Activated CD4-positive, alpha-beta T cell treated with anti-CD3 and anti-CD28 coated beads, Interleukin-2, amount 10 ng/mL, durations not matched to agents 7 days and 5 days (primary cell): ENCODE measurements around the gene TTR. TPM values are rescaled to one million over a fixed set of nuclear protein-coding genes. Genes with fewer than 3 reads are reported as not detected.

Experiments
- CTCF ChIA-PET: fragments of 350-600 bp; sonication (Branson Sonifier 250); formaldehyde crosslinking; loops from one replicate; lab custom pipeline; 2021; ENCODE audit warnings: antibody characterized with exemption; lab: Charles Lee
- POLR2A ChIA-PET: fragments of 350-600 bp; sonication (Branson Sonifier 250); formaldehyde crosslinking; loops from one replicate; lab custom pipeline; 2021; ENCODE audit warnings: antibody characterized with exemption; lab: Charles Lee
- DNase-seq: peaks from one replicate; pipeline ENCODE4 v3.0.0-alpha.2; 2020
- H3K27ac Mint-ChIP-seq: one replicate; pipeline ENCODE4 v1.8.0; 2021; ENCODE audit warnings: mild to moderate bottlenecking, moderate library complexity, mixed read lengths
- H3K27me3 Mint-ChIP-seq: one replicate; pipeline ENCODE4 v1.8.0; 2021; ENCODE audit warnings: mixed read lengths
- H3K36me3 Mint-ChIP-seq: one replicate; pipeline ENCODE4 v1.8.0; 2021; ENCODE audit warnings: low read depth, mixed read lengths
- H3K4me1 Mint-ChIP-seq: one replicate; pipeline ENCODE4 v1.8.0; 2021; ENCODE audit warnings: mixed read lengths
- H3K4me3 Mint-ChIP-seq: one replicate; pipeline ENCODE4 v1.8.0; 2021; ENCODE audit warnings: mild to moderate bottlenecking, moderate library complexity, mixed read lengths
- H3K9me3 Mint-ChIP-seq: one replicate; pipeline ENCODE4 v1.8.0; 2021; ENCODE audit warnings: mixed read lengths
- total RNA-seq, 2 experiments: library from RNA; stranded (reverse); gene quantifications; one replicate each; pipeline ENCODE4 v1.2.3, GENCODE V29; 2021

The TTR gene
- total RNA-seq, 2 experiments from 2014 or later, result not detected

DNA sequence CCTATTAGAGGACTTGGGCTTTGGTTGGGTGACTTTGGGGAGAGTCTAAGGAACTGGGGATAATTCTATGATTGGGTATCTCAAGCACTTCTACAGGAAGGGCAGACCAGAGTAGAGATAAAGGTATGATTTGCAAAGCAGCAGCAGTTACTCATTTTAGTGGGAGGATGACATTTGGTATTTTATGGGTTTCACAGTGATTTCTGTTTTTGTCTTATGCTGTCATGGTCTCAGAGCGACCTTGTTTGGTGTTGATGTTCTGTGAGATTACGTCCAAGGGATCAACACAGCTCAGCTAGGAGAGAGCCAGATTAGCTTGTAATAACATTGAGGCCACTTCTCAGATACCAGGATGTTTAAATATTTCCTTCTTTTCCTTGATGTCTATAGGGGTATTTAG is 18.2 kb downstream of the TTR start:
- Mint-ChIP-seq H3K36me3 (no peaks in the 10 kb centered on the region), H3K27me3 (peaks cover 5% of the 10 kb centered on the region), H3K27ac (no peak overlapping the region), H3K9me3 (no peaks in the 10 kb centered on the region), H3K4me3 (no peak overlapping the region), H3K4me1 (no peaks in the 10 kb centered on the region)
- no peak for DNase-seq
- CTCF ChIA-PET, result interaction anchor here (1.2 kb wide), 1 partner anchor 37 kb away, joined by 3 read pairs; no protein-coding TSS in a partner anchor
- POLR2A ChIA-PET, result no interaction called here

DNA sequence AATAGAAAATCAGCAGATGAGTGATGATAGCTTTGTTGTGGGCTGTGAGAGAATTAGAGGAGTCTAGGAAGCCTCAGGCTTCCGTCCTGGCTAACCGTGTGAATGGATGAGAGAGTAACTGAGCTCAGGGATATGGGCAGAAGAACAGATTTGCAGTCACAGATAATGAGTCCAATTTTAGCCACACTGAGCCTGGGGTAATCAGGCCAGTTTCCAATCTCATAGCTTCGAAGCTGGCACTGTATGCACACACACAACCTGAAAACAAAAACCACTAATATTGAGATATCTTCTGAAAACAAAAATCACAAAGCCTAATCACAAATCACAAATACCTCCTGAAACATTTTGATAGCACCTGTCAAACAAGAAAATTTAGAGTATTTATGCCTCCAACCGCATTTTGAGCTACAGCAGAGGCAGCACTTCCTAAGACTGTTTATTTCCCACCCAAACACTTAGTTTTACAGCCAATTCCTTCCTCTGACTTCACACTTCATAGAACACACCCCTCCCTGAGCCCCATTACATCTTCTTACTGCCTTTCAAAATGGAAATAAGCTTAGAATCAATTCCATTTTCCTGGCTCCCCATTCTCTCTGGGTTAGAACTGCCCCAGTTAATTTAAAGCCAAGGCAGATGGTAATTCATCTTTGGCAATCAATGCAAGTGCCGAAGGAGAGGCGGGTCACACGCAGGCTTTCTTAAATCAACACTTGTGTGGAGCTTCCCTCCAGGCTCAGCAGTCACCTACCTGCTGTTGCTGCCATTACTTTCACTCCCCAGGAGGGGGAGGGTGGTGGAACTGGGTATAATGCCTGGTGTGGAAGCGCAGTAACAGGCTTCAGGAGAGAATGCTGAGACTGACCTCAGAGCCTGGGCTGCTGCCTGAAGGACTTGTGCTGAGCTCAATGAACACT is 18.9 kb downstream of the TTR start:
- no peaks in the 10 kb centered on the region for H3K4me1 Mint-ChIP-seq
- DNase-seq, result no peak
- CTCF ChIA-PET, result interaction anchor here (1.2 kb wide), 1 partner anchor 36 kb away, joined by 3 read pairs; no protein-coding TSS in a partner anchor

DNA sequence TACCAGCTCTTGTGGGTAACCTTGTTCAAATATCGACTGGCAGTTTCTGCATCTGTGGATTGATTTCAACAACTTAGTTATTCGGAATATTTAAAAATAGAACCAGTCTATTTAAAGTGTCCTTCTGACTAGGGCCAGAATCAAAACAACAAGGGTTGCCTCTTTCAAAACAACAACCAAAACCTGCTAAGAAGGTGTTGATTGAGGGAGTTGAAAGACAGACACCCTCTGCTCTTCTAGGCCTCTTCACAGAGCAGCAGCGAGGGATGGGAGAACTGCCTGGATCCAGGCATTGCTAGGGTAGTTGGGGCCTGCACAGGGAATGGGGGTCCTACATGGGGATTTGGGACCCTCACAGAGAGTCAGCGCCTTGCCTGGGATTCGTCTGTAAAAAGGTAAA is 19.8 kb downstream of the TTR start:
- Mint-ChIP-seq H3K4me1 (no peaks in the 10 kb centered on the region), H3K27me3 (peaks cover 3% of the 10 kb centered on the region), H3K27ac (no peak overlapping the region), H3K36me3 (no peaks in the 10 kb centered on the region), H3K4me3 (no peak overlapping the region), H3K9me3 (no peaks in the 10 kb centered on the region)
- ChIA-PET CTCF (no interaction called here), POLR2A (no interaction called here)
- no peak for DNase-seq

More for the DNA sequence above, 18.9 kb downstream of the TTR start:
- Mint-ChIP-seq H3K27ac (no peak overlapping the region), H3K9me3 (no peaks in the 10 kb centered on the region), H3K36me3 (no peaks in the 10 kb centered on the region), H3K27me3 (peaks cover 5% of the 10 kb centered on the region), H3K4me3 (no peak overlapping the region)
- POLR2A ChIA-PET, result no interaction called here

DNA sequence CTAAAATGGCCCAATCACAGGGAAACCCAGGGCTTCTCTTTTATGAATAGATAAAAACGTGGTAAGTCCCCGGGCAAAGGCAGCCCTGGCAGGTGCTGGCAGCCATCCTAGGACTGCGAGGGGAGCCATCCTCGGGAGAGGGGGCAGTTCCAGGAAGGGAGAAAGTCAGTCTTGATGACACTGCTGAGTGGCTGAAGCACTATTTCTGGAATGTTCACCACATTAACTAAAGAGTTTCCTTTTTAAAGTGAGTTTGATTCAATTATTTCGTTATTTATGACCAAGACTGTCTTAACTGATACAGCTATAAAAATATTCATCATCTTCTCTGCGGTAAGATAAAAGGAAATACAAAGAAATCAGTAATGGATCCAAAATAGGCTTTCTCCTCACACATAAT is 20.4 kb downstream of the TTR start:
- ChIA-PET CTCF (no interaction called here), POLR2A (no interaction called here)
- H3K27me3 Mint-ChIP-seq, result peaks cover 3% of the 10 kb centered on the region
- no peaks in the 10 kb centered on the region for H3K4me1 Mint-ChIP-seq
- H3K9me3 Mint-ChIP-seq, result no peaks in the 10 kb centered on the region
- no peak overlapping the region for H3K4me3 Mint-ChIP-seq
- no peaks in the 10 kb centered on the region for H3K36me3 Mint-ChIP-seq
- H3K27ac Mint-ChIP-seq, result no peak overlapping the region
- DNase-seq, result no peak

DNA sequence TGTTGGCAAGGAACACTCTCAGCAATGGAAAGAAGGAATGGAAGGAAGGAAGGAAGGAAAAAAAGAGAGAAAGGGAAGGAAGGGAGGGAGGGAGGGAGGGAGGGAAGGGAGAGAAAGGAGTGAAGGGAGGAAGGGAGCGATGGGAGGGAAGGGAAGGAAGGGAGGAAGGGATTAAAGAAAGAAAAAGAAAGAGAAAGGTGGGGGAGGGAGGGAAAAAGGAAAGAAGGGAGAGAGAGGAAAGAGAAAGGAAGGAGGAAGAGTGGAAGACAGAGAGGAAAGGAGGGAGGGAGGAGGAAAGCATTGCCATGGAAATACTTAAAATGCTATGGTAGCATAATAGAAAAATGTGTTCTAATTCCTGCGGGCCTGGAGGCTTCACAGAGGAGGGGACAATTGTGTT is 22.4 kb downstream of the TTR start:
- CTCF ChIA-PET, result no interaction called here
- H3K27ac Mint-ChIP-seq, result no peak overlapping the region

DNA sequence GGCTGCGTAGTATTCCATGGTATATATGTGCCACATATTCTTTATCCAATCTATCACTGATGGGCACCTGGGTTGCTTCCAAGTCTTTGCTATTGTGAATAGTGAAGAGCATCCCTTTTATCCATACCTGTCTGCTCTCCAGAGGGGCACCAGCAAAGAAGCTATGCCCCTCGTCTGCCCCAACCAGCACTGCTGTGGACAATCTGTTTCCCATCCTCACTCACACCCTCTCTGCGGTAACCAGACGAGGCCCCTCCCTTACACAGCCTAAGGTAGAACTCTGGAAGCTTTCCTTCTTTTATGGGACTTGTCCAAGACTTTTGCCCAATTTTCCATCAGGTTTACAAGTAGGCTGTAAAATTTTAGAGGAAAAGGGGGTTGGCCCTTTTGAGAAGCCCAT is 24.9 kb downstream of the TTR start:
- H3K9me3 Mint-ChIP-seq, result no peaks in the 10 kb centered on the region
- CTCF ChIA-PET, result no interaction called here
- H3K27me3 Mint-ChIP-seq, result peaks cover 3% of the 10 kb centered on the region
- no peak overlapping the region for H3K4me3 Mint-ChIP-seq
- DNase-seq, result no peak
- POLR2A ChIA-PET, result no interaction called here
- H3K36me3 Mint-ChIP-seq, result no peaks in the 10 kb centered on the region
- no peaks in the 10 kb centered on the region for H3K4me1 Mint-ChIP-seq
- no peak overlapping the region for H3K27ac Mint-ChIP-seq

More for the DNA sequence above, 22.4 kb downstream of the TTR start:
- H3K36me3 Mint-ChIP-seq, result no peaks in the 10 kb centered on the region
- H3K4me3 Mint-ChIP-seq, result no peak overlapping the region
- no peaks in the 10 kb centered on the region for H3K9me3 Mint-ChIP-seq
- no peaks in the 10 kb centered on the region for H3K4me1 Mint-ChIP-seq
- POLR2A ChIA-PET, result no interaction called here
- DNase-seq, result no peak
- H3K27me3 Mint-ChIP-seq, result peaks cover 3% of the 10 kb centered on the region

DNA sequence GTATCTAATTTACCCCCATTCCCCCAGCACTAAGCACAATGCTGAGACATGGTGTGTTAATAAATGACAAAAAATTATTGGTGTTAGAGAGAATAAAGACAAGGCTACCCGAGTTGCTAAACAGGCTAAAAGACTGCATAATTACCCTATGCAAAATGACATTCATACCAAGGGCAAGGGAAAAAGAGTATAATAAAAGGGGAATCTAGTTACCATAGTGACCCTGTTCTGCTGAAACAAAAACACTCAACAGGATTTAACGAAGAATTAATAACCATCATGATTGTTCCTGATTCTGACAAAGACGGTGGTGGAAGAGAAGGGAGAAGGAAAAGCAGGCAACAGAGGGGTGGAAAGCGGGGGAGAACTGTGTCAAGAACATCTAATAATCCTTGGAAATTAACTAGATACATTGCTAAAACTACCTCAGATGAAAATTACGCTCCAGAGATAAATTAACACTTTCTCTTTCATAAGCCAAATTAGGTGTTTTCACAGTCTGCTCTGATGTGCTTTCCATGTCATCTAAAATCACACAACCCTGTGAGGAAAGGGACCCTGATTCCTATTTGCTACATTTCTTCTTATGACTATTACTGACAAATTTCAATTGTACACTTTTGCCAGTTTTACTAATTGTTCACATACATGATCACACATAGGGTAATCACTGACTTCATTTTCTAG is 25.5 kb downstream of the TTR start:
- H3K4me1 Mint-ChIP-seq, result no peaks in the 10 kb centered on the region
- H3K27me3 Mint-ChIP-seq, result peaks cover 3% of the 10 kb centered on the region
- H3K9me3 Mint-ChIP-seq, result no peaks in the 10 kb centered on the region
- H3K36me3 Mint-ChIP-seq, result no peaks in the 10 kb centered on the region
- no peak for DNase-seq
- ChIA-PET POLR2A (no interaction called here), CTCF (no interaction called here)
- no peak overlapping the region for H3K4me3 Mint-ChIP-seq
- no peak overlapping the region for H3K27ac Mint-ChIP-seq

DNA sequence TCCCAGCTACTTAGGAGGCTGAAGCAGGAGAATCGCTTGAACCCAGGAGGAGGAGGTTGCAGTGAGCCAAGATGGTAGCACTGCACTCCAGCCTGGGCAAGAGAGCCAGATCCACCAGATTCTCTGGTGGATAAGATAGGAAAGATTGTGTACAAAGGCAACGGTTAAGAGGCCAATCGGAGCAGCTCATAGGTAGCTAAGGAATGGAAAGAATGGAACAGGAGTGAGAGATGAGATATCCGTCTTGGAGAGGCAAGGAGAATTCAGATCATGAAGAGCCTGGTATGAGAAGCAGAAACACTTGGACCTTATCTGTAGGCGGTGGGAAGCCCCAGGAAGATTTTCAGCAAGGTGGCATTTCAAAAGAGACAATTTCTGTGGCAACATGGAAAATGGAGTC is 27.1 kb downstream of the TTR start:
- Mint-ChIP-seq H3K36me3 (no peaks in the 10 kb centered on the region), H3K27ac (no peak overlapping the region), H3K4me1 (no peaks in the 10 kb centered on the region), H3K4me3 (no peak overlapping the region), H3K27me3 (peaks cover under 1% of the 10 kb centered on the region), H3K9me3 (no peaks in the 10 kb centered on the region)
- CTCF ChIA-PET, result interaction anchor here (0.6 kb wide), 2 partner anchors 101 to 1268 kb away, joined by 4 to 6 read pairs; no protein-coding TSS in a partner anchor
- POLR2A ChIA-PET, result no interaction called here
- no peak for DNase-seq

DNA sequence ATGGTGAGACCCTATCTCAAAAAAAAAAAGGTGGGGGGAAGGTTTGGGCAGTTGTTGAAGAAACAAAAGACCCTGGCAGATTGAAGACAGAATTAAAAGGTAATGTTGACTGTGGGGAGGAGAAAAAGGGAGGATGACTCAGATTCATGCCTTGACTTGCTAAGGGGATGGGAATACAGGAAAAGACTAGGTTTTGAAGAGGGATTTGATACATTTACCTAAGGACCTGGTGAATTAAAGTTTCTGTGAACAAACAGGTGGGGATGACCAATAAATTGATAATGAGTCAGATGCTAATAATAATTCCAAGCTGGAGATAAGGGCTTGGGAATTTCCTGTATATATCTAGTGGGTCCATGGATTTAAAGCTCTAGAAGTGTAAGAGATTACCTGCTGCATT is 27.6 kb downstream of the TTR start:
- no peaks in the 10 kb centered on the region for H3K27me3 Mint-ChIP-seq
- H3K4me3 Mint-ChIP-seq, result no peak overlapping the region
- no peaks in the 10 kb centered on the region for H3K9me3 Mint-ChIP-seq
- H3K36me3 Mint-ChIP-seq, result no peaks in the 10 kb centered on the region
- no peaks in the 10 kb centered on the region for H3K4me1 Mint-ChIP-seq
- CTCF ChIA-PET, result interaction anchor here (0.6 kb wide), 1 partner anchor 100 kb away, joined by 6 read pairs; no protein-coding TSS in a partner anchor
- no peak for DNase-seq
- no peak overlapping the region for H3K27ac Mint-ChIP-seq
- POLR2A ChIA-PET, result no interaction called here

DNA sequence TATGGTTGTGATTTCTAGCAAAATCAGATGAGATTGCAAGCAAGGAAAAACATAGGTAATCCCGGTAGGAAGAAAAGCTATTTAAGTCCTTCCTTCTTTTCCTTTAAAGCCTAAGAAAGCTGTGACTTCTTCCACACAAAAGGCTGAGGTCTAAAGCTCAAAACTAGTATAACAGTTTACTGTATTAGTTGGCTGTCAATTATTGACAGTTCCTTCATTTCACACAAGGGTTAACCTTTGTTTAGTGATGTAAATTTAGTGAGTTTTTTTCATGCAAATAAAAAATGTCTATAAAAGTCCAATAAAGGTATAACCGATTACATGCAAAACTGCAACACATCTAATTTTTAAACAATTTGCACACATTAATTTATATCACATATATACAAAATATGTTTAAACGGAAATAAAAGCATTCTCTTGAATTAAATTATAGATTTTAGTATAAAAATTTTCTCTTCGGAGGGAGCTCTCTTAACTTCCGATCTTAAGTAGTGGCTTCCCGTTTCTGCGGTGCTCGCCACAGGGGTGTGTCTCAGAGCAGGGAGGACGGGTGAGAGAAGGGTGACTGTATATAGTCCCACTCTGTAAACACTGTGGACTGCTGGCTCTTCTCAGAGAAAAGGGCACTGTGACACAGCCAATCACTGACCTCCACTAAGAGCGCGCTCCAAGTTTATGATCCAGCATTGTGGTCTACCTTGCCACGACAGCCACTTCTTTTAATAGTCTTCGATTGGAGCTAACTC is 33.4 kb downstream of the TTR start:
- Mint-ChIP-seq H3K4me3 (no peak overlapping the region), H3K27ac (no peak overlapping the region), H3K27me3 (no peaks in the 10 kb centered on the region), H3K36me3 (no peaks in the 10 kb centered on the region), H3K4me1 (no peaks in the 10 kb centered on the region), H3K9me3 (no peaks in the 10 kb centered on the region)
- no peak for DNase-seq
- ChIA-PET CTCF (no interaction called here), POLR2A (no interaction called here)

DNA sequence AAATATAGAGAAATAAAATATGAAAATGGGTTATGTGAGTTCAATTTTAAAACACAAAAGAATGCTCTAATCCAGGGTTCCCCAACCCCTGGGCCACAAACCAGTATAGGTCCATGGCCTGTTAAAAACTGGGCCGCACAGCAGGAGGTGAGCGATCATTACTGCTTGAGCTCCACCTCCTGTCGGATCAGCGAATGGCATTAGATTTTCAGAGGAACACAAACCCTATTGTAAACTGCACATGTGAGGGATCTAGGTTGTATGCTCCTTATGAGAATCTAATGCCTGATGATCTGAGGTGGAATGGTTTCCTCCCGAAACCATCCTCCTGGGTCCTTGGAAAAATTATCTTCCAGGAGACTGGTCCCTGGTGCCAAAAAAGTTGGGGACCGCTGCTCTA is 34.7 kb downstream of the TTR start:
- H3K4me1 Mint-ChIP-seq, result no peaks in the 10 kb centered on the region
- CTCF ChIA-PET, result no interaction called here
- H3K9me3 Mint-ChIP-seq, result no peaks in the 10 kb centered on the region
- H3K4me3 Mint-ChIP-seq, result no peak overlapping the region
- H3K36me3 Mint-ChIP-seq, result no peaks in the 10 kb centered on the region
- DNase-seq, result no peak
- H3K27ac Mint-ChIP-seq, result no peak overlapping the region
- POLR2A ChIA-PET, result no interaction called here
- no peaks in the 10 kb centered on the region for H3K27me3 Mint-ChIP-seq

DNA sequence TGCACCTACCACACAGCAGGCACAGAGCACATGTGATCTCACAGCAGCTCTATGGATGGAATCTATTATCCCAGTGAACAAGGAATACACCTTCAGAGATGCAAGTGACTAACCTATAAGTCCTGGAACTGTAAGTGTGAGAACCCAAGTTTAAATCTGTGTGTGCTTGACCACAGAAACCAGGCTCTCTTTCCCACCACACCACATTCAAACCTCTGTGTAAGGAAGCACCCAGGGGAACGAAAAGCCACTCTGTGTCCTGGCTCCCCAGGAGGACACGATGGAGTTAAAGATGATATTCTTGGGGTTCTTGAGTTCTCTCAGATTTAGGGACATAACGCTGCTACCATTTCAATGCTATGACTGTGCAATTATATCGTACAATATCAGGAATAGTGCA is 38.9 kb downstream of the TTR start:
- Mint-ChIP-seq H3K27me3 (no peaks in the 10 kb centered on the region), H3K4me3 (no peak overlapping the region), H3K4me1 (peaks cover 15% of the 10 kb centered on the region), H3K36me3 (no peaks in the 10 kb centered on the region), H3K9me3 (no peaks in the 10 kb centered on the region), H3K27ac (no peak overlapping the region)
- DNase-seq, result no peak
- POLR2A ChIA-PET, result no interaction called here
- CTCF ChIA-PET, result interaction anchor here (1.2 kb wide), 1 partner anchor 11 kb away, joined by 3 read pairs; no protein-coding TSS in a partner anchor

DNA sequence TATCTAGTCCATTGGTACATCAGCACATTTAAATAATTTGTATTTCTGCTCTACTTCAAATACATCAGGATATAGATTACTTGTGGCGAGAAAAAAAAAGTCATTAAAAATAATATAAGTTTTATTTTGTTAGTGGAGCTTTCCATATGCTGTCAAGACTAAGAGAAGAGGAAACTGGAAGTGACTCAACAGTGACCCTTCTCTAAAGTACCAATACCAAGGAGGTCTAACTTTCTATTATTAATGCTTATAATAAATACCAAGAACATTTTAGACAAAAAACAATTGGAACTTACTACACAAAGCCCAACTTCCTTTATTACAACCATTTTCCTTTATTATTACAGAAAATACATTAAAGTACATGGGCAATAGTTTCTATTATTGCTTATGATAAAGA is 39.8 kb downstream of the TTR start:
- Mint-ChIP-seq H3K4me3 (no peak overlapping the region), H3K9me3 (no peaks in the 10 kb centered on the region), H3K36me3 (no peaks in the 10 kb centered on the region), H3K27me3 (no peaks in the 10 kb centered on the region), H3K4me1 (peaks cover 15% of the 10 kb centered on the region), H3K27ac (no peak overlapping the region)
- DNase-seq, result no peak
- POLR2A ChIA-PET, result no interaction called here
- CTCF ChIA-PET, result no interaction called here
